Measurements from ENCODE around the gene CEP83. TPM values are rescaled to one million over a fixed set of nuclear protein-coding genes. Genes with fewer than 3 reads are reported as not detected.

Gene CEP83
- total and polyA plus RNA-seq, 2 experiments from 2014 or later = 5.8 to 6.9 TPM

- Histone ChIP-seq H3K9ac (no peak overlapping the region), H3K79me2 (ENCODE audit: insufficient read depth) (no peaks in the 10 kb centered on the region), H3K36me3 (ENCODE audit: low read depth) (no peaks in the 10 kb centered on the region), H3K4me3 (no peak overlapping the region), H3K9me3 (ENCODE audit: low read depth) (peaks cover 3% of the 10 kb centered on the region), H4K20me1 (ENCODE audit: insufficient read depth) (no peaks in the 10 kb centered on the region), H3K4me2 (ENCODE audit: unreplicated experiment) (no peak overlapping the region), H3K4me1 (ENCODE audit: insufficient read depth) (no peaks in the 10 kb centered on the region), H3F3A (ENCODE audit: insufficient read depth) (no peaks in the 10 kb centered on the region), H3K9me2 (ENCODE audit: insufficient read depth) (no peaks in the 10 kb centered on the region), H3K27me3 (replicated peaks; ENCODE audit: insufficient read depth) (no peaks in the 10 kb centered on the region), H2AFZ (no peak overlapping the region), H3K27ac (no peak overlapping the region)
- in situ Hi-C loops (cut with MboI) = no loop called here
- 96 to 98% methylated on average over 1 of the region's 1 CpG for WGBS, 2 experiments (ENCODE audit: low coverage in 1 of 2, low lambda C conversion rate in 2 of 2, missing lambda C conversion rate in 2 of 2)
- no peak for DNase-seq
- TF ChIP-seq EZH2phosphoT487 (IDR thresholded peaks at IDR 0.05; ENCODE audit: insufficient read depth, low read depth) = no peak
- no peak for TF ChIP-seq EZH2 (IDR thresholded peaks at IDR 0.05; ENCODE audit: insufficient read depth, poor library complexity, severe bottlenecking)
These were observed 41.1 kb downstream of the CEP83 start for GRCh38 chr12:94418517-94418916.

- 90 to 98% methylated on average over 2 of the region's 2 CpGs for WGBS, 2 experiments (ENCODE audit: low coverage in 1 of 2, low lambda C conversion rate in 2 of 2, missing lambda C conversion rate in 2 of 2)
These were observed 43.1 kb downstream of the CEP83 start for GRCh38 chr12:94416613-94417012.

DNA sequence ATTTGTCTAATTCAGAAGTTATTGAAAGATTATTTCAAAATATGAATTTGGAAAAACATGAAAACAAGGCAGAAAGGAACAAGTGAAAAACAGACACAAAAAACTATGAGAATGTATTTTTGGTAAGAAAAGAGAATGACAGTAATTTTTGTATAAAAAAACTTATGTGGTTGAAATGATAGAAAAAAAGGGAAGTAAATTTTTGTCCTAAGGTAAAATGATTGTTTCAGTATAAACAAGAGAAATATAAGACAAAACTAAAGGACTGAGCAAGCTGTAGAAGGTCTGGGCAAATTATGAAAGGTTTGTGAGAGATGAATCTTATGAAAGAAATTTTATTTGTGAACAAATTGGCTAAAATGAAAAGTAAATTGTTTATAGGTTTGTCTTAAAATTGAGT is 44.6 kb downstream of the CEP83 start:
- no peak overlapping the region for H3K9ac ChIP-seq
- H3K27ac ChIP-seq = no peak overlapping the region
- H2AFZ ChIP-seq = no peak overlapping the region
- H4K20me1 ChIP-seq (ENCODE audit: insufficient read depth) = no peaks in the 10 kb centered on the region
- H3K27me3 ChIP-seq (replicated peaks; ENCODE audit: insufficient read depth) = no peaks in the 10 kb centered on the region
- TF ChIP-seq EZH2phosphoT487 (IDR thresholded peaks at IDR 0.05; ENCODE audit: insufficient read depth, low read depth) (no peak), EZH2 (IDR thresholded peaks at IDR 0.05; ENCODE audit: insufficient read depth, poor library complexity, severe bottlenecking) (no peak)
- DNase-seq = no peak
- in situ Hi-C loops (cut with MboI) = no loop called here
- no peak overlapping the region for H3K4me2 ChIP-seq (ENCODE audit: unreplicated experiment)
- no peaks in the 10 kb centered on the region for H3K79me2 ChIP-seq (ENCODE audit: insufficient read depth)
- H3K9me2 ChIP-seq (ENCODE audit: insufficient read depth) = no peaks in the 10 kb centered on the region
- no peaks in the 10 kb centered on the region for H3K9me3 ChIP-seq (ENCODE audit: low read depth)
- H3F3A ChIP-seq (ENCODE audit: insufficient read depth) = no peaks in the 10 kb centered on the region
- no peaks in the 10 kb centered on the region for H3K4me1 ChIP-seq (ENCODE audit: insufficient read depth)
- H3K4me3 ChIP-seq = no peak overlapping the region
- no peaks in the 10 kb centered on the region for H3K36me3 ChIP-seq (ENCODE audit: low read depth)

More at GRCh38 chr12:94416613-94417012, 43.1 kb downstream of the CEP83 start:
- no peaks in the 10 kb centered on the region for H3F3A ChIP-seq (ENCODE audit: insufficient read depth)
- no peak overlapping the region for H3K9ac ChIP-seq
- H3K9me2 ChIP-seq (ENCODE audit: insufficient read depth) = no peaks in the 10 kb centered on the region
- H3K9me3 ChIP-seq (ENCODE audit: low read depth) = no peaks in the 10 kb centered on the region
- TF ChIP-seq EZH2 (IDR thresholded peaks at IDR 0.05; ENCODE audit: insufficient read depth, poor library complexity, severe bottlenecking) = no peak
- no peak for TF ChIP-seq EZH2phosphoT487 (IDR thresholded peaks at IDR 0.05; ENCODE audit: insufficient read depth, low read depth)
- H3K79me2 ChIP-seq (ENCODE audit: insufficient read depth) = no peaks in the 10 kb centered on the region
- H3K36me3 ChIP-seq (ENCODE audit: low read depth) = no peaks in the 10 kb centered on the region
- in situ Hi-C loops (cut with MboI) = no loop called here
- H4K20me1 ChIP-seq (ENCODE audit: insufficient read depth) = no peaks in the 10 kb centered on the region
- no peak overlapping the region for H2AFZ ChIP-seq
- H3K4me3 ChIP-seq = no peak overlapping the region
- DNase-seq = no peak
- H3K4me1 ChIP-seq (ENCODE audit: insufficient read depth) = no peaks in the 10 kb centered on the region
- H3K27ac ChIP-seq = no peak overlapping the region
- no peak overlapping the region for H3K4me2 ChIP-seq (ENCODE audit: unreplicated experiment)
- no peaks in the 10 kb centered on the region for H3K27me3 ChIP-seq (replicated peaks; ENCODE audit: insufficient read depth)

DNA sequence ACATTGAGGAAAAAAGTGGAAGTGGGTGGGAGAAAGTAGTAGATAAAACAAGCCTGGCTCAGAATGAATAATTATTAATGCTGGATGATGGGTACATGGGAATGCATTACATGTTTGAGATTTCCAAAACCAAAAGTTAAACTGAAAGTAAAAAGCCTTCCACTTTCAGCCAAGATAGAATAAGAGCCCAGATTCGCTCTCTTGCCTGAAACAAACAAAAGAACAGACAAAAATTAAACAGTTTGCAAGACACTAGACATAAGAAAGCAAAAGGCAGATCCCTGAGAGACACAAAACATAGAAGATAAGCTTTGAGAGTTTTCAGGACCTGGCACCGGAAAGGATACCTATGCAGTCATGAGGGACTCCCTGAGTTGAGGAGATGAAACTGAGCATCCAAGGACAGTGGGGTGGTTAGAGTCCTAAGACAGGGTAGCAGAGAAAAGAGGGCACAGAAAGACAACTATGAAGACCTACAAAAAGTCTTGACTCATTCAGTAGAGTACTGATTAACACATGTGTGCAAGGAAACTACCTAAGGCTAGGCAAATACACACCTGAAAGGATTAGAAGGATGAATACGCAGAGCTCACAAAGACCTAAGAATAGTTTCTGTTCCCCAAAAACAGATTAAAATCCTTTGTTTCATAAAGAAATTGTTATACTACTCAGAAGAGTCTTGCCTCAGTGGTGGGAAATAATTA is 54.1 kb downstream of the CEP83 start:
- Histone ChIP-seq H3K9me3 (ENCODE audit: low read depth) (no peaks in the 10 kb centered on the region), H3K9me2 (ENCODE audit: insufficient read depth) (no peaks in the 10 kb centered on the region), H3K4me2 (ENCODE audit: unreplicated experiment) (peak overlapping the region; percentile 67), H3K79me2 (ENCODE audit: insufficient read depth) (no peaks in the 10 kb centered on the region), H2AFZ (peak overlapping the region; percentile 45), H3K4me1 (ENCODE audit: insufficient read depth) (no peaks in the 10 kb centered on the region), H3K27ac (no peak overlapping the region), H3K36me3 (ENCODE audit: low read depth) (no peaks in the 10 kb centered on the region), H3F3A (ENCODE audit: insufficient read depth) (no peaks in the 10 kb centered on the region), H4K20me1 (ENCODE audit: insufficient read depth) (no peaks in the 10 kb centered on the region), H3K27me3 (replicated peaks; ENCODE audit: insufficient read depth) (no peaks in the 10 kb centered on the region), H3K4me3 (peak overlapping the region; percentile 36; the same call in 1 of the 2 replicates), H3K9ac (peak overlapping the region; percentile 11; the same call in 1 of the 2 replicates)
- DNase-seq = peak; percentile 12
- 76% methylated on average over 3 of the region's 3 CpGs for WGBS, 2 experiments (ENCODE audit: low coverage in 1 of 2, low lambda C conversion rate in 2 of 2, missing lambda C conversion rate in 2 of 2)
- TF ChIP-seq EZH2phosphoT487 (IDR thresholded peaks at IDR 0.05; ENCODE audit: insufficient read depth, low read depth) = no peak
- no peak for TF ChIP-seq EZH2 (IDR thresholded peaks at IDR 0.05; ENCODE audit: insufficient read depth, poor library complexity, severe bottlenecking)
- in situ Hi-C loops (cut with MboI) = no loop called here
